Mucosa of gallbladder (tissue), 1 donor: ENCODE results near the gene AQP1. TPM values are rescaled to one million over a fixed set of nuclear protein-coding genes. Genes with fewer than 3 reads are reported as not detected.

ENCODE experiments used
- DNase-seq: peaks from one replicate; pipeline ENCODE4 v3.0.0-alpha.2; 2020; ENCODE audit warnings: low spot score
- total RNA-seq: library from RNA; stranded (reverse); gene quantifications from one replicate; pipeline ENCODE4 v1.2.1, GENCODE V29; 2021
- donor health status: DM: no; HTN: no; CAD: no.

The AQP1 gene
- total RNA-seq, 1 donor from 2014 or later: 995 TPM

GRCh38 chr7:30884881-30885280, 26.8 kb upstream of the AQP1 start:
- DNase-seq: no peak

DNA sequence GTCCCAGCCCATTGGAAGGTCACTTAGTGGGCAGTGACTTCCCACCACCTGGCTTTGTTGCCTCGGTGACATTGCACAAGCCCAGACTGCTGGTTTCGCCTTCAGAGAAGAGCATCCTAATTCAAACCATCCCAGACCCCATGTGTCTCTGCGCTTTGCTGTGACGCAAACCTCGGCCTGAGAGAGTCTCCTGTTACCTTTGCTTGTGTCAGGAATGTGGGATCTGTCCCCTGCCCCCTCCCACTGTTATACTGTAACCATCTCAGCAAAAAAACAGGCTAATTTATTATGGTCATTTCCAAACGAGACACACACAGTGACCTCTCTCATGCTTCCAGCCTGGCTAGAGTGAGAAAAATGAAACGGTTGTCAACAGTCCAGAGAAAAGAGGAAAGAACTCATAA, 25.0 kb upstream of the AQP1 start:
- DNase-seq: no peak

DNA sequence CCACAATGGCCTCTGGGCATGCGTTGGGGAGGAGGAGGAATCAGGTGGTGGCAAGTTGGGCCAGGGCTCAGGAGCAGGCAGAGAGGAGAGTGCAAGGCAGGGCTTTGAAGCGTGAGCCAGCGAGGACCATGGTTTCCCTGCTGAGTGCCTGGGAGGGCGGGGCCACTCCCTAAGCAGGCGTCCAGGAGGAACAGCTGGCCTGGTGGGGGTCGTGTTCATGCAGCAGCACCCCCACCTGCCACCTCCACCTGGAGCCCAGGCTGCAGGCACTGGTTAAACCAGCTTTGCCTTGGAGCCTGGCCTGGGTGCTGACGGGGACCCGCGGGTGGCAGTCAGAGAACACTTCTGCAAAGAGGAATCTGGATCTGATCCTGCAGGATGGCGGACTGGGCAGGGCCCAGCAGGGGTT, 24.2 kb upstream of the AQP1 start:
- DNase-seq: no peak

- DNase-seq: no peak
Measured at GRCh38 chr7:30888747-30889146, 22.9 kb upstream of the AQP1 start.

DNA sequence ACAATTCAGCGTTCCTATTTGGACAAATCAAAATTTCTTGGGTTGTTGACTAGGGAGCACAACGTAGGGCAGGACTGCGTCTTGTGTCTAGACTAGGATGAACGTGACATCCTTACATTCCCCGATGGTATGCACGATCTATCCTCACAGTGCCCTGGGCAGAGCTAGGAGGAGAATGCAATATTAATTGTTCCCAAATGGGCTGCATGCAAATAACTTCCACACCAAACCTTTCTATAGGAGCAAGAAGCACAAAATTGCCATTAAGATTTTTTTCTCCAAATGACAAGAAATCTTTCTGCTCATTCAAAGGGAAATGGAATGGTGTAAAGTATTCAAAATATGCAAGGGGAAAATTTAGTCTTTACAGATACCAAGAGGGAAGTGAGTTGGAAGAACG, 21.4 kb upstream of the AQP1 start:
- DNase-seq: no peak

- no peak for DNase-seq
Measured at GRCh38 chr7:30893357-30893756, 18.3 kb upstream of the AQP1 start.

DNA sequence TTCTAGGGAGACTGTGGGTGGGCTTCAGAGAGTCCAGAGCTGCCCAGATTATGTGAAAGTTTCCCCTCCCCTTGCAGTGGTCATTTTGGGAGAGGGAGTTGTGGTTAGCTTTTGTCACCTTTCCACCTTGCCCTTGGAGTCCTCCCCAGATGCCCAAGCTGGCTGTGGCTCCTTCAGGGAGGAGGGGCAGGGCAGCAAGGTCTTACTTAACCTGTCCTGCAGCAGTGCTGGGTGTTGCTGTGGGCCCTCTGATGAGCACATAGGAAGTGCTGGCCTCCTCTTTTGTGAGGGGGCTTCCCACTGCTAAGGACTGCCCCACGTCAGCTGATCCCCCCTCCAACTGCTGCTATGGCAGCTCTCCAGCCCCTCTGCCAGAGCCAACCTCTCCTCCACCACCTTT, 17.6 kb upstream of the AQP1 start:
- no peak for DNase-seq

DNA sequence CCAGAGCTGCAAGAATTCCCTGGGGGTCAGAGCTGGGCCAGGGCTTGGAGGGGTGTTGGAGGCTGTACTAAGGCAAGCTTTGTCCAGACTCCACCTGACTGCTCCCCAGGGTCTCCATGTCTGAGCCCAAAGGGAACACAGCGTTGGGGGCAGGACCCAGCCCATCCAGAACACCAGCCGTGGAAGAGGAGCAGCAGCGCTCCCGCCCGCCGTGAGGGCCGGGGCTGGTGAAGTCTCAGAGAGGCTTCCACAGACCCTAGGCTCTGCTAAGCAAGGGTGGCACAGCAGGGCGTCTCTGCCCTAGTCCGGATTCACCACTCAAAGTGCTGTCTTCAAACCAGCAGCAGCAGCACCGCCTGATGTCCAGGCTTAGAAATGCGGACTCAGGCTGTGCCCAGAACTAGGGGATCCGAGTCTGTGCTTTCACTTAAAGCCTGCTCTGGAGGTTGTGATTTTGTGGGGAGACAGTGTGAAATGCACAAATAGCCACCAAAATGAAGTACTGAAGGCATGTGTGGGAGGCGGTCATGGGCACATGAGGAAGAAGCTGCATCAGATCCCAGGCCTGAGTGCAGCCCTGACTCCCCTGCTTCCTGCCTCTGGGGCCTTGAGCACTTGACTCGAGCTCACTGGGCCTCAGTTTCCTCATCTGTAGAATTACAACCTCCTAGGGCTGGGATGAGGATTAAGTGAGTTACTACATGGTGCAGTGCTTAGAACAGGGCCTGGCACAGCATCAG, 16.6 kb upstream of the AQP1 start:
- no peak for DNase-seq

DNA sequence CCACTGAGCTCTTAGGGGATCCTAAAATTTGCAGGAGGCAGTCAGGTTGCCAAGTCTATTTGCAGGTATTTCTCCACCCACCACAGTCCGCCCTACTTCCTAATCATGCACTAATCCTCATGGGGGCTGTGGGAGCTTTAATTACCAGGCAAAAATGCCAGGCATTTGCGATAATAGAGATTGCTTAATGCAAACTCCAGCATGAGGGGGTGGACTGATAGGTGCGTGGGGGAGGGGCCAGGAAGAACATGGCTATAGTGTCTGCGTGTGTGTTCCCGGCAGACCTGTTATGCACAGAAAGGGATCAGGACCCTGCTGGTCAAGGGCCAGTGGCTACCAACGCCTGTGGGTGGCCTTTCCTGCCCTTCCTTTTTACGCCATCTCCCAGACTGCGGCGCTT, 15.6 kb upstream of the AQP1 start:
- no peak for DNase-seq

DNA sequence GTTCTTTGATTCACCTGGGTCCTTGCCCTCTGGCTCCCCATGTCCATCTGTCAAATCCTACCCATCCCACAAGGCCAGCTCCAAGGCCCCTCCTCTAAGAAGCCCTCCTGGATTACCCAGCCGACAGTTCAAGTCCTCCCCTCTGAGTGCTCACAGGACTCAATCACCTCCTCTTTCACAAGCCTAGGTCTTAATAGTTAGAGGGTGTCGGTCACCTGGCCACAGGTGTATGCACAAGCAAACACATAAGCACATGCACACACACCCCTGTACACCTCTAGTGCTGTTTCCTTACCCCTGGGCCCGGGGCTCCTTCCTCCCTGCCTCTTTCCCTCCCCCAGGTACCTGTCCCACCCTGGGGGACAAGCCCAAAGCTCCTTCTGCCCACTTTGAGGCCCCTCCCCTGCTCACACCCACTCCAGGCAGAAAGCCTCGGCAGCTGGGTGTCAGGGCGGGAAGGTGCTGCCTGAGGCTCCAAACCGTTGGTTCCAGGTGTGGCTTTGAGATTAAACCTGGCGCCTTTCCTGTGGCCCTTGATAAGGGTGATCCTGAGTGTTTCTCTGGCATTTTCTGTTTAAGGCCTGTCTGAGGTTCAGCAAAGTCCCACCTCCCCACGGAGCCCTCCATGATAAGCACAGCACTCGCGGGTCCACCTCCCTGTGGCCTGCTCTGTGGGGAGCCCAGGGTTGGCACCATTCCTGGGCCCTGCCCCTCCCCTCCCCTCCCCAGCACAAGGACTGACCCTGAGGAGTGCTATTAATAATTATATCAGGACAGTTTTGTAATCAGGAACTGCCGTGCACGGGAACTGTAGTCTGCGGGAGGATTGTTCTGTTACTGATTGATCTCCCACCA, 14.6 kb upstream of the AQP1 start:
- peak; percentile 65 for DNase-seq

DNA sequence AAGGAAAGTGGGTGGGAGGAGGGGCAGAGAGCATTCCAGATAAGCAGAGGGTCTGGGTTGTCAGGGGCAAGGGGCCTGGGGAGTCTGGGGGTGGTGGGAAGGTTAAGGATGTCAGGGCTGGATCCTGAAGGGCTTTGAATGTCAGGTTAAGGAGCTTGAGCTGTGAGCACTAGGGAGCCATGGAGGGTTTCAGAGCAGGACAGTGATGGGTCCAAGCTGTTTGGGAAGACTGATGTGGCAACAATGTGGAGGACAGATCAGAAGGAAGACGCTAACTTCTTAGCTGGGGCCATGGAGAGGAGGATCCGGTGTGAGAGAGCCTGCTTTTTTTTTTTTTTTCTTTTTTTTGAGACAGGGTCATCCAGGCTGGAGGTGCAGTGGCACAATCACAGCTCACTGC, 13.9 kb upstream of the AQP1 start:
- DNase-seq: no peak

DNA sequence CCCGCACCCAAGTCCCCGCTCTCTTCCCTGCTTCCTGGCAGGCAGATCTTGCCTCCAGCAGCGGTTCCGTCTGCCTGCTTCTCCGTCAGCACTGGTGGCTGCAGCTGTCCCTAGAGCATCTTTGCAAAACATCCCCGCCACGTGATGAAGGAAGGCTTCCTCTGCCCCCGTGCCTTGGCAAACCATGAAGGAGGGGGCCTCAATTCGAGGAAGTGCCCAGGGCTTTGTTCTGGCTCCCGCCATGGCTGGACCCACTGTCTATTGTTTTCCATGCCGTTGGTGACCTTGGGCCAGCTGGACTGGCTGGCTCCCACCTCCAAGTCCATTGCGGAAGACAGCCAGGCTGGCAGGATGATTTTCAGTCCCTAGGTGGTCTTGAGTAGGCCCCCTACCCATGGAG, 13.2 kb upstream of the AQP1 start:
- no peak for DNase-seq

DNA sequence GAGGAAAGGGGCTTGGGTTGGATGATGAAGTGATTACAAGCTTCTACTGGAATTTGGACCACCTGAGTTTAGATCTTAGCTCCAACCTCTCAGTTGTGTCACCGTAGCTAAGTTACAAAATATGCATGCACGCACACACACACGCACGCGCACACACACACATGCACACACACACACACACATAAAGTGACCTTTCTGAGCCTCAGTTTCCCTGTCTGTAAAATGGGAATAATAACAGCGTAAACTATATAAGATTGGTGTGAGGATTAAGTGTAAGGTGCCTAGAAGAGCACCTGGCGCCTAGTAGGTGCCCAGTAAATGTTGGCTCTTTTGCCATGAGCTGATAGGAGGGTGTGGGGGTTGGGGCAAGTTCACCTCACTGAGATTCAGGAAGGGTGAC, 12.6 kb upstream of the AQP1 start:
- DNase-seq: no peak

- DNase-seq: no peak
Measured at GRCh38 chr7:30899630-30900029, 12.0 kb upstream of the AQP1 start.

- no peak for DNase-seq
Measured at GRCh38 chr7:30900053-30900452, 11.6 kb upstream of the AQP1 start.

- DNase-seq: no peak
Measured at GRCh38 chr7:30900803-30901362, 10.8 kb upstream of the AQP1 start.

- no peak for DNase-seq
Measured at GRCh38 chr7:30901856-30902255, 9.8 kb upstream of the AQP1 start.

- no peak for DNase-seq
Measured at GRCh38 chr7:30902466-30902865, 9.2 kb upstream of the AQP1 start.

GRCh38 chr7:30903146-30903545, 8.5 kb upstream of the AQP1 start:
- no peak for DNase-seq

DNA sequence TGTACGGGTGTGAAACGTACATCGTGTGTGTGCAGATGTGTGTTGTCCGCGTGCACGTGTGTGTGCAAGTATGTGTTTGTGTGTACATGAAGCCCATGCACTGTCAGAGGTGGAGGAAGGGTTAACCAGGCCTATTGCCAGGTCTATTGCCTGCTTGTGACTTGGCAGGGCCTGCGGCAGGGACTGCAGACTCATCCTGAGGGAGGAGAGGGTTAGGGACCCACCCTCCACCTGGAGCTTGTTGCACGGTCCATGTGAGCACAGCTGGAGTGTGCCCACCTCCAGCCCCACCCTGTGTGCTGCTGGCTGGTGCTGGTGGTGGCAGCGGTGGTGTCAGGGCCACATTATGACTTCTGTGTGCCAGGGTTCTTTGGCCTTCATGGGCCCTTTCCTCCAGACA, 7.1 kb upstream of the AQP1 start:
- no peak for DNase-seq

- no peak for DNase-seq
Measured at GRCh38 chr7:30905078-30906012, 6.3 kb upstream of the AQP1 start.

GRCh38 chr7:30906014-30906413, 5.6 kb upstream of the AQP1 start:
- peak; percentile 68 for DNase-seq
